Left lung (tissue), 10 donors: ENCODE measurements around the gene DHPS. TPM values are rescaled to one million over a fixed set of nuclear protein-coding genes. Genes with fewer than 3 reads are reported as not detected.
"Not testable (repeated sequence)": the region's sequence is repeated elsewhere in the genome, so short reads cannot be mapped to it uniquely, and the experiment has no call there.

Experiments used
- ATAC-seq: fragments of 200-7000 bp; cut with Tn5 transposase; one replicate; pipeline ENCODE4 v1.9.1; 2020; ENCODE audit warnings: moderate library complexity
- DNase-seq, 4 donors: peaks; one replicate each; pipeline ENCODE4 v3.0.0-alpha.2; 2013 to 2020
- H3K27ac ChIP-seq, 2 donors: fragments of 200-600 bp; sonication (generic) in 1 of 2; one replicate each; pipeline versions ENCODE4 v1.5.0 to v1.8.0; 2020 to 2021
- H3K27me3 ChIP-seq, 2 donors: fragments of 200-600 bp; sonication (generic) in 1 of 2; one replicate each; pipeline versions ENCODE4 v1.5.0 to v1.8.0; 2020 to 2021
- H3K36me3 ChIP-seq, 2 donors: fragments of 200-600 bp; sonication (generic) in 1 of 2; one replicate each; pipeline versions ENCODE4 v1.5.0 to v1.8.0; 2020 to 2021
- H3K4me1 ChIP-seq, 2 donors: fragments of 200-600 bp; one replicate each; pipeline ENCODE4 v1.8.0; 2021
- H3K4me3 ChIP-seq, 2 donors: fragments of 200-600 bp; sonication (generic) in 1 of 2; one replicate each; pipeline versions ENCODE4 v1.5.0 to v1.8.0; 2020 to 2021; ENCODE audit warnings: mild to moderate bottlenecking in 1 of 2
- H3K9me3 ChIP-seq, 2 donors: fragments of 200-600 bp; sonication (generic) in 1 of 2; one replicate each; pipeline versions ENCODE4 v1.5.0 to v1.8.0; 2020 to 2021
- CTCF ChIP-seq, 2 donors: fragments of 200-600 bp; sonication (generic) in 1 of 2; IDR thresholded peaks; one replicate each; pipeline versions ENCODE4 v1.5.0 to v1.8.0; 2021; ENCODE audit warnings: antibody characterized with exemption in 2 of 2
- intact Hi-C, 2 donors: fragments of 100-400 bp; cut with DNase I; formaldehyde crosslinking; loops; one replicate each; pipeline versions ENCODE4 v1.11.2 to v1.14.2; 2022
- polyA plus RNA-seq, 6 donors: library from polyadenylated mRNA; unstranded; fragments of 120-200 nt; gene quantifications; one replicate each; pipeline ENCODE4 v1.2.1, GENCODE V29; 2013; ENCODE audit not compliant: insufficient read length in 6 of 6
- total RNA-seq, 2 donors: library from RNA; stranded (reverse); fragmentation: NEBNext Ultra II Directional; extraction: Animal tissue kit (Norgen Biotek cat#: 25700); gene quantifications; one replicate each; pipeline ENCODE4 v1.2.1, GENCODE V29; 2021
- donor health status: DM: no; HTN: yes; CAD: no.
- donor health status: DM: no; HTN: no; CAD: no.

DHPS gene
- total and polyA plus RNA-seq, 8 donors, result 63.8 to 96.9 (median 82.8) TPM

- Histone ChIP-seq H3K4me3 (no peak overlapping the region), H3K4me1 (no peaks in the 10 kb centered on the region), H3K36me3 (peaks cover 0 to 11% of the 10 kb centered on the region in 2 donors), H3K27ac (no peak overlapping the region), H3K9me3 (no peaks in the 10 kb centered on the region), H3K27me3 (no peaks in the 10 kb centered on the region)
- no peak for ATAC-seq
- DNase-seq, result peak in 1 of 4 donors; percentile 61
- intact Hi-C loops, result no loop called here
- no peak for TF ChIP-seq CTCF (IDR thresholded peaks at IDR 0.05)
These were observed 7.3 kb upstream of the DHPS start for GRCh38 chr19:12689012-12689411.

GRCh38 chr19:12687496-12688196, 6.0 kb upstream of the DHPS start, which contains the start of gene GNG14:
TSS of gene GNG14 (plus strand) at chr19:12687998. CDS start at chr19:12688049, 51 bp downstream.
- H3K4me1 ChIP-seq, result no peaks in the 10 kb centered on the region
- H3K36me3 ChIP-seq, result peaks cover 0 to 11% of the 10 kb centered on the region in 2 donors
- intact Hi-C loops, result no loop called here
- no peak within 1 kb of the TSS for H3K4me3 ChIP-seq
- no peaks in the 10 kb centered on the region for H3K9me3 ChIP-seq
- TF ChIP-seq CTCF (IDR thresholded peaks at IDR 0.05), result no peak
- DNase-seq (no peak), ATAC-seq (no peak)
- no peaks in the 10 kb centered on the region for H3K27me3 ChIP-seq
- H3K27ac ChIP-seq, result no peak within 1 kb of the TSS

- ATAC-seq (no peak), DNase-seq (no peak)
- Histone ChIP-seq H3K4me3 (no peak overlapping the region), H3K9me3 (no peaks in the 10 kb centered on the region), H3K27me3 (no peaks in the 10 kb centered on the region), H3K4me1 (peaks cover 0 to 6% of the 10 kb centered on the region in 2 donors), H3K27ac (no peak overlapping the region), H3K36me3 (peaks cover 0 to 5% of the 10 kb centered on the region in 2 donors)
- TF ChIP-seq CTCF (IDR thresholded peaks at IDR 0.05), result no peak
- intact Hi-C loops, result no loop called here
These were observed 4.2 kb upstream of the DHPS start for GRCh38 chr19:12685831-12686230.

GRCh38 chr19:12680034-12680433, 1.6 kb downstream of the DHPS start:
- no peak overlapping the region for H3K4me3 ChIP-seq
- TF ChIP-seq CTCF (IDR thresholded peaks at IDR 0.05), result no peak
- intact Hi-C loops, result no loop called here

GRCh38 chr19:12678039-12678438, 3.6 kb downstream of the DHPS start:
- DNase-seq, H3K9me3 ChIP-seq, H3K4me3 ChIP-seq, ATAC-seq, H3K27me3 ChIP-seq, H3K27ac ChIP-seq: not testable (repeated sequence)
- Histone ChIP-seq H3K4me1 (peaks cover 0 to 21% of the 10 kb centered on the region in 2 donors), H3K36me3 (peaks cover 3 to 70% of the 10 kb centered on the region in 2 donors)
- intact Hi-C loops, result loop anchor here in 1 of 2 donors (10.0 kb wide), 1 partner anchor 113 kb away; no protein-coding TSS in a partner anchor

More at GRCh38 chr19:12680034-12680433, 1.6 kb downstream of the DHPS start:
- H3K36me3 ChIP-seq, result peaks cover 0 to 50% of the 10 kb centered on the region in 2 donors
- H3K9me3 ChIP-seq, result no peaks in the 10 kb centered on the region
- DNase-seq (no peak), ATAC-seq (no peak)
- no peak overlapping the region for H3K27ac ChIP-seq
- H3K27me3 ChIP-seq, result no peaks in the 10 kb centered on the region
- peaks cover 0 to 21% of the 10 kb centered on the region in 2 donors for H3K4me1 ChIP-seq
